ENCODE measurements around the gene CEP112.
"Not testable (repeated sequence)": the region's sequence is repeated elsewhere in the genome, so short reads cannot be mapped to it uniquely, and the experiment has no call there.

DNA sequence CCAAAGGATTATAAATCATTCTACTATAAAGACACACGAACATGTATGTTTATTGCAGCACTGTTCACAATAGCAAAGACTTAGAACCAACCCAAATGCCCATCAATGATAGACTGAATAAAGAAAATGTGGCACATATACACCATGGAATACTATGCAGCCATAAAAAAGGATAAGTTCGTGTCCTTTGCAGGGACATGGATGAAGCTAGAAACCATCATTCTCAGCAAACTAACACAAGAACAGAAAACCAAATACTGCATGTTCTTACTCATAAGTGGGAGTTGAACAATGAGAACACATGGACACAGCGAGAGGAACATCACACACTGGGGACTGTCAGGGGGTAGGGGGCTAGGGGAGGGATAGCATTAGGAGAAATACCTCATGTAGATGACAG lies 111.3 kb downstream of the CEP112 start:
- TF ChIP-seq, protein P1, sequence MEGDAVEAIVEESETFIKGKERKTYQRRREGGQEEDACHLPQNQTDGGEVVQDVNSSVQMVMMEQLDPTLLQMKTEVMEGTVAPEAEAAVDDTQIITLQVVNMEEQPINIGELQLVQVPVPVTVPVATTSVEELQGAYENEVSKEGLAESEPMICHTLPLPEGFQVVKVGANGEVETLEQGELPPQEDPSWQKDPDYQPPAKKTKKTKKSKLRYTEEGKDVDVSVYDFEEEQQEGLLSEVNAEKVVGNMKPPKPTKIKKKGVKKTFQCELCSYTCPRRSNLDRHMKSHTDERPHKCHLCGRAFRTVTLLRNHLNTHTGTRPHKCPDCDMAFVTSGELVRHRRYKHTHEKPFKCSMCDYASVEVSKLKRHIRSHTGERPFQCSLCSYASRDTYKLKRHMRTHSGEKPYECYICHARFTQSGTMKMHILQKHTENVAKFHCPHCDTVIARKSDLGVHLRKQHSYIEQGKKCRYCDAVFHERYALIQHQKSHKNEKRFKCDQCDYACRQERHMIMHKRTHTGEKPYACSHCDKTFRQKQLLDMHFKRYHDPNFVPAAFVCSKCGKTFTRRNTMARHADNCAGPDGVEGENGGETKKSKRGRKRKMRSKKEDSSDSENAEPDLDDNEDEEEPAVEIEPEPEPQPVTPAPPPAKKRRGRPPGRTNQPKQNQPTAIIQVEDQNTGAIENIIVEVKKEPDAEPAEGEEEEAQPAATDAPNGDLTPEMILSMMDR (IDR thresholded peaks at IDR 0.05; ENCODE audit: extremely low read depth in 1 of 2, insufficient read depth in 1 of 2, low read depth in 1 of 2, low read length in 2 of 2): not testable (repeated sequence)
- not testable (repeated sequence) for TF ChIP-seq POLR2A (IDR thresholded peaks at IDR 0.05; ENCODE audit: low read depth, low read length); POLR2AphosphoS5 (IDR thresholded peaks at IDR 0.05; ENCODE audit: insufficient read depth, low read depth, low read length); MYC (IDR thresholded peaks at IDR 0.05; ENCODE audit: low read depth, low read length); GATA2 (IDR thresholded peaks at IDR 0.05; ENCODE audit: insufficient read depth, insufficient read length, low read depth, low read length); EZH2 (IDR thresholded peaks at IDR 0.05; ENCODE audit: borderline replicate concordance, low read depth, low read length, severe bottlenecking); JUN (IDR thresholded peaks at IDR 0.05; ENCODE audit: borderline replicate concordance, insufficient read depth, insufficient read length, low read depth); FOS (IDR thresholded peaks at IDR 0.05; ENCODE audit: borderline replicate concordance, insufficient read depth, low read length)
- TF ChIP-seq, protein P2, sequence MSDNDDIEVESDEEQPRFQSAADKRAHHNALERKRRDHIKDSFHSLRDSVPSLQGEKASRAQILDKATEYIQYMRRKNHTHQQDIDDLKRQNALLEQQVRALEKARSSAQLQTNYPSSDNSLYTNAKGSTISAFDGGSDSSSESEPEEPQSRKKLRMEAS (IDR thresholded peaks at IDR 0.05; ENCODE audit: insufficient read depth, insufficient read length): not testable (repeated sequence)

All from endothelial cell of umbilical vein (primary cell).